Kidney glomerular epithelial cell (primary cell): ENCODE measurements around the gene LRRC63.
A peak's percentile ranks its signal among the peaks of the same experiment; 100 is the strongest.
"Not testable (repeated sequence)": the region's sequence is repeated elsewhere in the genome, so short reads cannot be mapped to it uniquely, and the experiment has no call there.

Experiments used
- DNase-seq: peaks from one replicate; lab custom pipeline; 2025; lab: John Stamatoyannopoulos, UW

Gene LRRC63

GRCh38 chr13:46235286-46235685, 23.6 kb downstream of the LRRC63 start:
- no peak for DNase-seq

GRCh38 chr13:46265292-46265691, 53.6 kb downstream of the LRRC63 start:
- no peak for DNase-seq

GRCh38 chr13:46267166-46267565, 55.4 kb downstream of the LRRC63 start:
- peak; percentile 0 for DNase-seq

- DNase-seq: no peak
Observed at GRCh38 chr13:46270416-46270815, 58.7 kb downstream of the LRRC63 start.

- DNase-seq: no peak
Observed at GRCh38 chr13:46274094-46274698, 62.5 kb downstream of the LRRC63 start.

GRCh38 chr13:46278474-46278873, 66.7 kb downstream of the LRRC63 start:
- DNase-seq: no peak

- no peak for DNase-seq
Observed at GRCh38 chr13:46281779-46282178, 70.1 kb downstream of the LRRC63 start.

GRCh38 chr13:46283912-46284824, 72.4 kb downstream of the LRRC63 start:
- not testable (repeated sequence) for DNase-seq

GRCh38 chr13:46286972-46287371, 75.2 kb downstream of the LRRC63 start:
- no peak for DNase-seq

GRCh38 chr13:46288570-46289259, 77.0 kb downstream of the LRRC63 start:
- peak; percentile 9 for DNase-seq

- no peak for DNase-seq
Observed at GRCh38 chr13:46289260-46289955, 77.7 kb downstream of the LRRC63 start.

- DNase-seq: no peak
Observed at GRCh38 chr13:46290434-46290833, 78.7 kb downstream of the LRRC63 start.

- no peak for DNase-seq
Observed at GRCh38 chr13:46293436-46293835, 81.7 kb downstream of the LRRC63 start.

GRCh38 chr13:46295491-46296114, 83.9 kb downstream of the LRRC63 start:
- DNase-seq: no peak

- peak; percentile 76 for DNase-seq
Observed at GRCh38 chr13:46296115-46296822, 84.5 kb downstream of the LRRC63 start.

GRCh38 chr13:46296921-46297320, 85.2 kb downstream of the LRRC63 start:
- no peak for DNase-seq

GRCh38 chr13:46297361-46297811, 85.7 kb downstream of the LRRC63 start:
- no peak for DNase-seq

- DNase-seq: no peak
Observed at GRCh38 chr13:46303742-46304385, 92.1 kb downstream of the LRRC63 start.

- DNase-seq: no peak
Observed at GRCh38 chr13:46304546-46304945, 92.8 kb downstream of the LRRC63 start.

GRCh38 chr13:46307554-46307953, 95.8 kb downstream of the LRRC63 start:
- no peak for DNase-seq
